ENCODE measurements around the gene TSC22D4. TPM values are rescaled to one million over a fixed set of nuclear protein-coding genes. Genes with fewer than 3 reads are reported as not detected.

The TSC22D4 gene
- polyA plus RNA-seq, 1 experiment, result 10.2 TPM

GRCh38 chr7:100477871-100478267 is 1.1 kb downstream of the TSC22D4 start:
- Histone ChIP-seq H3K27ac (ENCODE audit: low read depth, low read length) (no peak overlapping the region), H3K9me3 (ENCODE audit: control insufficient read depth, insufficient read depth, low read length) (peaks cover 5% of the 10 kb centered on the region; the same call in 1 of the 2 replicates), H3K4me3 (ENCODE audit: low read depth, low read length) (peak overlapping the region; percentile 94), H3K27me3 (ENCODE audit: control insufficient read depth, insufficient read depth, low read length) (no peaks in the 10 kb centered on the region)
- ChIA-PET CTCF (interaction anchor here (1.5 to 2.0 kb wide), 2 partner anchors 9 to 12 kb away, joined by 3 to 7 read pairs; no protein-coding TSS in a partner anchor), POLR2A (interaction anchor here (0.6 to 2.2 kb wide), 6 partner anchors 12 to 108 kb away, joined by 3 to 15 read pairs (median 4); partner anchors contain the start of genes FBXO24, LRCH4 and ZCWPW1)
- DNase-seq (ENCODE audit: low read depth, low spot score), result no peak
- TF ChIP-seq CTCF (IDR thresholded peaks at IDR 0.05; ENCODE audit: low read depth, low read length), result no peak

- CTCF ChIA-PET, result interaction anchor here (0.5 to 3.4 kb wide), 7 partner anchors 8 to 362 kb away, joined by 3 to 15 read pairs (median 4); no protein-coding TSS in a partner anchor
- DNase-seq (ENCODE audit: low read depth, low spot score), result no peak
- Histone ChIP-seq H3K27me3 (ENCODE audit: control insufficient read depth, insufficient read depth, low read length) (no peaks in the 10 kb centered on the region), H3K4me3 (ENCODE audit: low read depth, low read length) (peak overlapping the region; percentile 94), H3K9me3 (ENCODE audit: control insufficient read depth, insufficient read depth, low read length) (peaks cover 5% of the 10 kb centered on the region; the same call in 1 of the 2 replicates), H3K27ac (ENCODE audit: low read depth, low read length) (no peak overlapping the region)
- peak; percentile 30; the same call in 1 of the 2 replicates for TF ChIP-seq CTCF (IDR thresholded peaks at IDR 0.05; ENCODE audit: low read depth, low read length)
- POLR2A ChIA-PET, result interaction anchor here (0.6 to 2.2 kb wide), 6 partner anchors 11 to 109 kb away, joined by 3 to 15 read pairs (median 6); partner anchors contain the start of genes FBXO24, LRCH4 and ZCWPW1
Measured at GRCh38 chr7:100476903-100477870, 1.8 kb downstream of the TSC22D4 start.

- Histone ChIP-seq H3K9me3 (ENCODE audit: control insufficient read depth, insufficient read depth, low read length) (peaks cover 5% of the 10 kb centered on the region; the same call in 1 of the 2 replicates), H3K4me3 (ENCODE audit: low read depth, low read length) (peak overlapping the region; percentile 94), H3K27me3 (ENCODE audit: control insufficient read depth, insufficient read depth, low read length) (no peaks in the 10 kb centered on the region), H3K27ac (ENCODE audit: low read depth, low read length) (no peak overlapping the region)
- ChIA-PET POLR2A (interaction anchor here (0.7 kb wide), 1 partner anchor 79 kb away, joined by 12 read pairs; no protein-coding TSS in a partner anchor), CTCF (interaction anchor here (1.4 to 3.4 kb wide), 3 partner anchors 69 to 87 kb away, joined by 3 to 15 read pairs (median 4); no protein-coding TSS in a partner anchor)
- DNase-seq (ENCODE audit: low read depth, low spot score), result no peak
- no peak for TF ChIP-seq CTCF (IDR thresholded peaks at IDR 0.05; ENCODE audit: low read depth, low read length)
Measured at GRCh38 chr7:100476101-100476780, 2.8 kb downstream of the TSC22D4 start.

GRCh38 chr7:100475549-100475948 is 3.5 kb downstream of the TSC22D4 start:
- no peak overlapping the region for H3K27ac ChIP-seq (ENCODE audit: low read depth, low read length)
- peak overlapping the region; percentile 94 for H3K4me3 ChIP-seq (ENCODE audit: low read depth, low read length)
- ChIA-PET CTCF (interaction anchor here (1.4 to 3.4 kb wide), 2 partner anchors 84 to 88 kb away, joined by 4 to 15 read pairs; no protein-coding TSS in a partner anchor), POLR2A (no interaction called here)
- no peak for TF ChIP-seq CTCF (IDR thresholded peaks at IDR 0.05; ENCODE audit: low read depth, low read length)
- peaks cover 5% of the 10 kb centered on the region; the same call in 1 of the 2 replicates for H3K9me3 ChIP-seq (ENCODE audit: control insufficient read depth, insufficient read depth, low read length)
- no peaks in the 10 kb centered on the region for H3K27me3 ChIP-seq (ENCODE audit: control insufficient read depth, insufficient read depth, low read length)
- no peak for DNase-seq (ENCODE audit: low read depth, low spot score)
